ENCODE results near the gene BCL7C. TPM values are rescaled to one million over a fixed set of nuclear protein-coding genes. Genes with fewer than 3 reads are reported as not detected.

The BCL7C gene
- total RNA-seq, 4 donors from 2014 or later = 15.3 to 34.9 (median 24.3) TPM

- TF ChIP-seq CTCF (IDR thresholded peaks at IDR 0.05; ENCODE audit: low read depth) = no peak
Measured at GRCh38 chr16:30904114-30904780, 10.4 kb upstream of the BCL7C start.

GRCh38 chr16:30903596-30903995, 9.7 kb upstream of the BCL7C start:
- TF ChIP-seq CTCF (IDR thresholded peaks at IDR 0.05; ENCODE audit: low read depth) = no peak

GRCh38 chr16:30903002-30903401, 9.1 kb upstream of the BCL7C start:
- TF ChIP-seq CTCF (IDR thresholded peaks at IDR 0.05; ENCODE audit: low read depth) = no peak

GRCh38 chr16:30902029-30902972, 8.4 kb upstream of the BCL7C start:
- TF ChIP-seq CTCF (IDR thresholded peaks at IDR 0.05; ENCODE audit: low read depth) = no peak

- no peak for TF ChIP-seq CTCF (IDR thresholded peaks at IDR 0.05; ENCODE audit: low read depth)
Measured at GRCh38 chr16:30901201-30902028, 7.5 kb upstream of the BCL7C start.

- no peak for TF ChIP-seq CTCF (IDR thresholded peaks at IDR 0.05; ENCODE audit: low read depth)
Measured at GRCh38 chr16:30900588-30900987, 6.7 kb upstream of the BCL7C start.
